Hindlimb muscle (tissue), 1 donor: ENCODE data around the gene SLC4A9. TPM values are rescaled to one million over a fixed set of nuclear protein-coding genes. Genes with fewer than 3 reads are reported as not detected.
A peak's percentile ranks its signal among the peaks of the same experiment; 100 is the strongest.
"Not testable (repeated sequence)": the region's sequence is repeated elsewhere in the genome, so short reads cannot be mapped to it uniquely, and the experiment has no call there.

Source experiments
- DNase-seq: peaks from one replicate; pipeline ENCODE4 v3.0.0-alpha.2; 2013
- polyA plus RNA-seq: library from polyadenylated mRNA; unstranded; fragments of 120-200 nt; gene quantifications from one replicate; pipeline ENCODE4 v1.2.1, GENCODE V29; 2013; ENCODE audit not compliant: insufficient read length

Gene SLC4A9
- polyA plus RNA-seq, 1 donor: 0.18 TPM

- DNase-seq: peak; percentile 100
Measured at GRCh38 chr5:140401362-140402257, 41.6 kb downstream of the SLC4A9 start, which contains the start of gene ANKHD1. ANKHD1 (plus strand) TSS chr5:140401833; CDS start chr5:140401968, 135 bp downstream.

GRCh38 chr5:140402258-140403074 is 42.5 kb downstream of the SLC4A9 start:
- DNase-seq: peak; percentile 55

- no peak for DNase-seq
Measured at GRCh38 chr5:140403613-140404012, 43.6 kb downstream of the SLC4A9 start.

GRCh38 chr5:140408750-140409241 is 48.8 kb downstream of the SLC4A9 start:
- no peak for DNase-seq

- DNase-seq: no peak
Measured at GRCh38 chr5:140413230-140413629, 53.2 kb downstream of the SLC4A9 start.

- DNase-seq: no peak
Measured at GRCh38 chr5:140417235-140417634, 57.2 kb downstream of the SLC4A9 start.

- no peak for DNase-seq
Measured at GRCh38 chr5:140418862-140419520, 59.0 kb downstream of the SLC4A9 start.

GRCh38 chr5:140420226-140420570 is 60.2 kb downstream of the SLC4A9 start:
- no peak for DNase-seq

GRCh38 chr5:140420665-140421361 is 60.8 kb downstream of the SLC4A9 start:
- no peak for DNase-seq

GRCh38 chr5:140421375-140421774 is 61.4 kb downstream of the SLC4A9 start:
- not testable (repeated sequence) for DNase-seq

GRCh38 chr5:140423609-140424008 is 63.6 kb downstream of the SLC4A9 start:
- DNase-seq: no peak

GRCh38 chr5:140424135-140424534 is 64.1 kb downstream of the SLC4A9 start:
- DNase-seq: no peak

Other genes starting within 250 kb of the SLC4A9 start
- 11.0 TPM for gene PURA, start 246.1 kb upstream of the SLC4A9 start, polyA plus RNA-seq
- gene IGIP, start 234.3 kb upstream of the SLC4A9 start, polyA plus RNA-seq: 4.2 TPM
- 28.2 TPM for gene CYSTM1, start 185.0 kb upstream of the SLC4A9 start, polyA plus RNA-seq
- gene PFDN1, start 57.1 kb upstream of the SLC4A9 start, polyA plus RNA-seq: 63.7 TPM
- 19.4 TPM for gene HBEGF, start 13.6 kb upstream of the SLC4A9 start, polyA plus RNA-seq
- gene ANKHD1, start 41.6 kb downstream of the SLC4A9 start, polyA plus RNA-seq: 63.9 TPM
- 8.6 TPM for gene EIF4EBP3, start 187.5 kb downstream of the SLC4A9 start, polyA plus RNA-seq
- gene SRA1, start 197.3 kb downstream of the SLC4A9 start, polyA plus RNA-seq: 20.5 TPM
- gene APBB3, start 204.4 kb downstream of the SLC4A9 start, polyA plus RNA-seq: 28.8 TPM
- gene SLC35A4, start 204.6 kb downstream of the SLC4A9 start, polyA plus RNA-seq: 59.9 TPM